HepG2 (cell line): ENCODE results near the gene ANAPC2. TPM values are rescaled to one million over a fixed set of nuclear protein-coding genes. Genes with fewer than 3 reads are reported as not detected.

Experiments used
- GABPA ChIP-seq, 2 experiments: IDR thresholded peaks; 2 replicates each; pipeline ENCODE4 v1.6.1; 2011 to 2016; ENCODE audit warnings: low read depth in 2 of 2, low read length in 1 of 2, missing biosample characterization in 1 of 2, missing genetic modification characterization in 1 of 2
- HNRNPH1 ChIP-seq: fragments of 200-400 bp; formaldehyde crosslinking; optimal IDR thresholded peaks from 2 replicates; pipeline ENCODE3; 2017; ENCODE audit warnings: mild to moderate bottlenecking, low read depth, low read length
- HOXA3 ChIP-seq: sonication (generic); formaldehyde crosslinking; IDR thresholded peaks from 2 replicates; pipeline ENCODE4 v1.5.0; 2020; ENCODE audit warnings: missing genetic modification reagents
- MYC ChIP-seq: sonication (generic); formaldehyde crosslinking; IDR thresholded peaks from 2 replicates; pipeline ENCODE4 v1.9.0; 2021; ENCODE audit warnings: missing genetic modification reagents, borderline replicate concordance
- SMARCC2 ChIP-seq: fragments of 450-650 bp; IDR thresholded peaks from 2 replicates; pipeline ENCODE4 v1.6.1; 2017; ENCODE audit warnings: antibody characterized with exemption, mild to moderate bottlenecking
- ZFP36 ChIP-seq: fragments of 150-350 bp; IDR thresholded peaks from 2 replicates; pipeline ENCODE4 v1.6.1; 2018; ENCODE audit warnings: borderline replicate concordance, low read length, low read depth; ENCODE audit not compliant: partially characterized antibody
- ZNF3 ChIP-seq: IDR thresholded peaks from 2 replicates; pipeline ENCODE4 v1.7.0; 2017; ENCODE audit warnings: inconsistent platforms
- ZNF577 ChIP-seq: sonication (generic); formaldehyde crosslinking; IDR thresholded peaks from 2 replicates; pipeline ENCODE4 v1.4.0; 2020; ENCODE audit warnings: mild to moderate bottlenecking, low read depth, missing genetic modification reagents, borderline replicate concordance
- ZNF775 ChIP-seq: sonication (generic); formaldehyde crosslinking; IDR thresholded peaks from 2 replicates; pipeline ENCODE4 v1.4.0; 2020; ENCODE audit warnings: missing genetic modification reagents, mild to moderate bottlenecking, moderate library complexity, borderline replicate concordance
- ZNF790 ChIP-seq: sonication (generic); formaldehyde crosslinking; IDR thresholded peaks from 2 replicates; pipeline ENCODE4 v1.8.0; 2022; ENCODE audit warnings: missing genetic modification reagents, mild to moderate bottlenecking, borderline replicate concordance
- polyA plus RNA-seq, 8 experiments: library from polyadenylated mRNA; depleted of rRNA in 3 of 8; stranded (reverse) in 7 of 8; unstranded in 1 of 8; fragments of >200 nt; fragmentation: Illumina TruSeq in 4 of 8; extraction: Trizol in 4 of 8; gene quantifications; 2 replicates each; pipeline versions ENCODE4 v1.2.1 to v1.2.3, GENCODE V29; 2011 to 2016; ENCODE audit warnings: low read depth in 4 of 8, missing spikeins in 1 of 8, mixed read lengths in 1 of 8; ENCODE audit not compliant: insufficient read depth in 1 of 8
- total RNA-seq, 5 experiments: library from RNA; depleted of rRNA; stranded (reverse); fragments of >200 nt; fragmentation: Illumina TruSeq; extraction: Trizol; gene quantifications; 2 replicates each; pipeline ENCODE4 v1.2.3, GENCODE V29; 2016; ENCODE audit warnings: low read depth in 1 of 5
- TF ChIP-seq, protein P1 (sequence below): sonication (generic); formaldehyde crosslinking; IDR thresholded peaks from 2 replicates; pipeline ENCODE4 v1.8.0; 2022; ENCODE audit warnings: mild to moderate bottlenecking, missing genetic modification reagents; ENCODE audit not compliant: insufficient replicate concordance
- TF ChIP-seq, protein P2 (sequence below): sonication (generic); formaldehyde crosslinking; IDR thresholded peaks from 2 replicates; pipeline ENCODE4 v1.4.0; 2020; ENCODE audit warnings: missing genetic modification reagents
- TF ChIP-seq, protein P3 (sequence below): sonication (generic); formaldehyde crosslinking; IDR thresholded peaks from 2 replicates; pipeline ENCODE4 v1.8.1; 2022; ENCODE audit warnings: low read depth, mild to moderate bottlenecking, missing genetic modification reagents
- TF ChIP-seq, protein P4 (sequence below): sonication (generic); formaldehyde crosslinking; IDR thresholded peaks from 2 replicates; pipeline ENCODE4 v1.4.0; 2020; ENCODE audit warnings: missing genetic modification reagents, borderline replicate concordance
- TF ChIP-seq, protein P5 (sequence below): sonication (generic); formaldehyde crosslinking; IDR thresholded peaks from 2 replicates; pipeline ENCODE4 v1.8.1; 2023; ENCODE audit warnings: missing genetic modification reagents, inconsistent platforms, borderline replicate concordance
- TF ChIP-seq, protein P6 (sequence below): IDR thresholded peaks from 2 replicates; pipeline ENCODE4 v1.6.1; 2016; ENCODE audit warnings: missing genetic modification reagents, missing compliant biosample characterization

The ANAPC2 gene
- total and polyA plus RNA-seq, 2 of the 13 experiments (the other 11 are each of a cell fraction or from before 2014, with no cell fraction given) = 12.3 to 15.4 TPM

DNA sequence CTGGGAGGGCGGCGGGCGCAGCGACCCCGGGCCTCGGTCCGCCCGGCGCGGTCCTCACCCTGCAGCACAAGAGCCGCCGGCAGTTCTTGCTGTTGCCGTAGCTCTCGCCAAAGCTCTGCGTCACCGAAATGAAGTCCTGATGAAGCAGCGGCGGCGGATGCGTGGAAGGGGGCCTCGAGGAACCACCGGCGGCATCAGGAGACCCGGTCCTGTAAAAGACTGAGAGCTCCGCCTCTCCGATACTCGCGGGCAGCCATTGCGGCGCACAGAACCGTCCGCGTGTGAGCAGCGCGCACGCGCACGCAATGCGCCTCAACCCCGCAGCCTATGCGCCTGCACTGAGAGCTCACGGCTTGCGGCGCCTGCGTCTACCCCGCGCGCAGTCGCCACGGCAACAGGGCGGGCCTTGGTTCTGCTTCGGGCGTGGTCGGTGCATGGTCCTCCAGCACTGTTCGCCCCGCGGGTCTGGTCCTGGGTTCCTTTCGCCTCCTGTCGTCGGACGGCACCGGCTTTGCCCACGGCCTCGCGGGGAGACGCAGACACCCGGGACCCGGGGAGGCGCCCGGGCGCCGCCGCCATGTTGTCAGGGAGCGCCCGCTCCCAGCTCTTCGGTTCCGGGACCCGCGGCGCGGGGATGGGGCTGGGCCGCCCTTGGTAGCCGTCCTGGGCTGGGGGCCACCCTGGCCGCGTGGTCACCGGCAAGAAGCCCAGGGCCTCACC, 58.7 kb downstream of the ANAPC2 start (continued):
- TF ChIP-seq, protein P1, sequence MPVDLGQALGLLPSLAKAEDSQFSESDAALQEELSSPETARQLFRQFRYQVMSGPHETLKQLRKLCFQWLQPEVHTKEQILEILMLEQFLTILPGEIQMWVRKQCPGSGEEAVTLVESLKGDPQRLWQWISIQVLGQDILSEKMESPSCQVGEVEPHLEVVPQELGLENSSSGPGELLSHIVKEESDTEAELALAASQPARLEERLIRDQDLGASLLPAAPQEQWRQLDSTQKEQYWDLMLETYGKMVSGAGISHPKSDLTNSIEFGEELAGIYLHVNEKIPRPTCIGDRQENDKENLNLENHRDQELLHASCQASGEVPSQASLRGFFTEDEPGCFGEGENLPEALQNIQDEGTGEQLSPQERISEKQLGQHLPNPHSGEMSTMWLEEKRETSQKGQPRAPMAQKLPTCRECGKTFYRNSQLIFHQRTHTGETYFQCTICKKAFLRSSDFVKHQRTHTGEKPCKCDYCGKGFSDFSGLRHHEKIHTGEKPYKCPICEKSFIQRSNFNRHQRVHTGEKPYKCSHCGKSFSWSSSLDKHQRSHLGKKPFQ = peak; percentile 27
- TF ChIP-seq HNRNPH1 (no peak), SMARCC2 (no peak), ZNF790 (CRISPR knock-in tag) (peak; percentile 74; the same call in 1 of the 2 replicates), ZNF3 (CRISPR knock-in tag) (0 out of 2 replicates have a peak, but pooled peaks have one; percentile 45), ZNF577 (CRISPR knock-in tag) (no peak), MYC (peak; percentile 85; the same call in 1 of the 2 replicates), ZNF775 (no peak), GABPA (IDR thresholded peaks at IDR 0.05; ENCODE audit: low read depth, low read length) (no peak), GABPA (CRISPR knock-in tag; IDR thresholded peaks at IDR 0.05; ENCODE audit: low read depth) (no peak), ZFP36 (no peak), HOXA3 (CRISPR knock-in tag) (peak; percentile 90)
- TF ChIP-seq, protein P2, sequence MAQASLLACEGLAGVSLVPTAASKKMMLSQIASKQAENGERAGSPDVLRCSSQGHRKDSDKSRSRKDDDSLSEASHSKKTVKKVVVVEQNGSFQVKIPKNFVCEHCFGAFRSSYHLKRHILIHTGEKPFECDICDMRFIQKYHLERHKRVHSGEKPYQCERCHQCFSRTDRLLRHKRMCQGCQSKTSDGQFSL (CRISPR knock-in tag) = no peak
- TF ChIP-seq, protein P3, sequence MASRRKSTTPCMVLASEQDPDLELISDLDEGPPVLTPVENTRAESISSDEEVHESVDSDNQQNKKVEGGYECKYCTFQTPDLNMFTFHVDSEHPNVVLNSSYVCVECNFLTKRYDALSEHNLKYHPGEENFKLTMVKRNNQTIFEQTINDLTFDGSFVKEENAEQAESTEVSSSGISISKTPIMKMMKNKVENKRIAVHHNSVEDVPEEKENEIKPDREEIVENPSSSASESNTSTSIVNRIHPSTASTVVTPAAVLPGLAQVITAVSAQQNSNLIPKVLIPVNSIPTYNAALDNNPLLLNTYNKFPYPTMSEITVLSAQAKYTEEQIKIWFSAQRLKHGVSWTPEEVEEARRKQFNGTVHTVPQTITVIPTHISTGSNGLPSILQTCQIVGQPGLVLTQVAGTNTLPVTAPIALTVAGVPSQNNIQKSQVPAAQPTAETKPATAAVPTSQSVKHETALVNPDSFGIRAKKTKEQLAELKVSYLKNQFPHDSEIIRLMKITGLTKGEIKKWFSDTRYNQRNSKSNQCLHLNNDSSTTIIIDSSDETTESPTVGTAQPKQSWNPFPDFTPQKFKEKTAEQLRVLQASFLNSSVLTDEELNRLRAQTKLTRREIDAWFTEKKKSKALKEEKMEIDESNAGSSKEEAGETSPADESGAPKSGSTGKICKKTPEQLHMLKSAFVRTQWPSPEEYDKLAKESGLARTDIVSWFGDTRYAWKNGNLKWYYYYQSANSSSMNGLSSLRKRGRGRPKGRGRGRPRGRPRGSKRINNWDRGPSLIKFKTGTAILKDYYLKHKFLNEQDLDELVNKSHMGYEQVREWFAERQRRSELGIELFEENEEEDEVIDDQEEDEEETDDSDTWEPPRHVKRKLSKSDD (CRISPR knock-in tag) = peak; percentile 70
- TF ChIP-seq, protein P4, sequence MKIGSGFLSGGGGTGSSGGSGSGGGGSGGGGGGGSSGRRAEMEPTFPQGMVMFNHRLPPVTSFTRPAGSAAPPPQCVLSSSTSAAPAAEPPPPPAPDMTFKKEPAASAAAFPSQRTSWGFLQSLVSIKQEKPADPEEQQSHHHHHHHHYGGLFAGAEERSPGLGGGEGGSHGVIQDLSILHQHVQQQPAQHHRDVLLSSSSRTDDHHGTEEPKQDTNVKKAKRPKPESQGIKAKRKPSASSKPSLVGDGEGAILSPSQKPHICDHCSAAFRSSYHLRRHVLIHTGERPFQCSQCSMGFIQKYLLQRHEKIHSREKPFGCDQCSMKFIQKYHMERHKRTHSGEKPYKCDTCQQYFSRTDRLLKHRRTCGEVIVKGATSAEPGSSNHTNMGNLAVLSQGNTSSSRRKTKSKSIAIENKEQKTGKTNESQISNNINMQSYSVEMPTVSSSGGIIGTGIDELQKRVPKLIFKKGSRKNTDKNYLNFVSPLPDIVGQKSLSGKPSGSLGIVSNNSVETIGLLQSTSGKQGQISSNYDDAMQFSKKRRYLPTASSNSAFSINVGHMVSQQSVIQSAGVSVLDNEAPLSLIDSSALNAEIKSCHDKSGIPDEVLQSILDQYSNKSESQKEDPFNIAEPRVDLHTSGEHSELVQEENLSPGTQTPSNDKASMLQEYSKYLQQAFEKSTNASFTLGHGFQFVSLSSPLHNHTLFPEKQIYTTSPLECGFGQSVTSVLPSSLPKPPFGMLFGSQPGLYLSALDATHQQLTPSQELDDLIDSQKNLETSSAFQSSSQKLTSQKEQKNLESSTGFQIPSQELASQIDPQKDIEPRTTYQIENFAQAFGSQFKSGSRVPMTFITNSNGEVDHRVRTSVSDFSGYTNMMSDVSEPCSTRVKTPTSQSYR (CRISPR knock-in tag) = no peak
- TF ChIP-seq, protein P5, sequence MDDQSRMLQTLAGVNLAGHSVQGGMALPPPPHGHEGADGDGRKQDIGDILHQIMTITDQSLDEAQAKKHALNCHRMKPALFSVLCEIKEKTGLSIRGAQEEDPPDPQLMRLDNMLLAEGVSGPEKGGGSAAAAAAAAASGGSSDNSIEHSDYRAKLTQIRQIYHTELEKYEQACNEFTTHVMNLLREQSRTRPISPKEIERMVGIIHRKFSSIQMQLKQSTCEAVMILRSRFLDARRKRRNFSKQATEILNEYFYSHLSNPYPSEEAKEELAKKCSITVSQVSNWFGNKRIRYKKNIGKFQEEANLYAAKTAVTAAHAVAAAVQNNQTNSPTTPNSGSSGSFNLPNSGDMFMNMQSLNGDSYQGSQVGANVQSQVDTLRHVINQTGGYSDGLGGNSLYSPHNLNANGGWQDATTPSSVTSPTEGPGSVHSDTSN (CRISPR knock-in tag) = no peak
- TF ChIP-seq, protein P6, sequence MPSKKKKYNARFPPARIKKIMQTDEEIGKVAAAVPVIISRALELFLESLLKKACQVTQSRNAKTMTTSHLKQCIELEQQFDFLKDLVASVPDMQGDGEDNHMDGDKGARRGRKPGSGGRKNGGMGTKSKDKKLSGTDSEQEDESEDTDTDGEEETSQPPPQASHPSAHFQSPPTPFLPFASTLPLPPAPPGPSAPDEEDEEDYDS (CRISPR knock-in tag) = peak; percentile 84; the same call in 1 of the 2 replicates
